WI38 (cell line): Measurements from ENCODE around the gene OSTM1.

Experiments
- H3K4me3 ChIP-seq: 2 replicates; pipeline ENCODE4 v1.5.1; 2011; ENCODE audit warnings: low read depth, mild to moderate bottlenecking, control low read depth, low read length
- TF ChIP-seq, protein P1 (sequence below): IDR thresholded peaks from 2 replicates; pipeline ENCODE4 v1.5.1; 2012; ENCODE audit warnings: low read depth, mild to moderate bottlenecking, control low read depth, low read length

Gene OSTM1

DNA sequence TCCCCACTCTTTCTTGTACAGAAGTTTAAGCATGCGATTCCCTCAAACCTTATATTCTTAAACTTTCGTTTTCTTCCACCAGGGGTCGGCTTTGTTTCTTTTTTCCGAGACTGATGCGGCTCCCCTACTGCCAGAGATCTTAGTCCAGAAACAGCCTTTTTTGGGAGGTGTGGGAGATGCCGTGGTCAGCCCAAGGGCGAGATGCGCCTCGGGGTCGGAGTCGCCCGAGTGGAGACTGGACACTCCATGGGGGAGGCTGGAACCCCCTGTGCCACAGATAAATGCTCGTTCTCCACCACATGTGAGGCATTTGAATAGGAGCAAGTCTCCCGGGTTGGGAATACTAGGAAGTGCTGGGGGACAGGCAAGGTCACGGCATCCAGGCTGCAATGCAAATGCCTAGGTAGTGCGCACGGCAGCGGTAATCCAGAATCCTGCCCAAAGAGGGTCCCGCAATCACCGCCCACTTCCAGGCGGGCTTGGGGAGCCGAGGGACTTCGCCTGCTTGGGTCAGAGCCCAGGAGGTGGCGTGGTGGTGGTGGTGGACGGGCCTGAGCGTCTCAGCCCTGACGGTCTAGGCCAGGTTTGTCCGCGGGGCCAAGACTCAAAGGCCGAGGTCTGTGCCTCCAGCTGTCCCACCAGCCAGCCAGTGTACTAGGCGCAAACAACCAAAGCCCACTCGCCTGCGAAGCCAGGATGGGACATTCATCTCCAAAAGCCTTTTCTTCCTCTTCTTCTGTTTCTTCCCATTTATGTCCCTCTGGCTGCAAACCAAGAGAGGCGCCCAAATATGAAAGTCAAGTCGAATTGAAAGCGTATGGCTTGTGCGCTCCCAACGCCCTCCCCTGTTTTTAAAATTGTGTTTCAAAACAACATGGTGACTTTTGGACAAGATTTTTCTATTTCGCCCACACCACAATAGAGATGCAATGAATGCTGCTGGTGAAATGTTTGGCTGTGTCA lies 39.3 kb upstream of the OSTM1 start:
- TF ChIP-seq, protein P1, sequence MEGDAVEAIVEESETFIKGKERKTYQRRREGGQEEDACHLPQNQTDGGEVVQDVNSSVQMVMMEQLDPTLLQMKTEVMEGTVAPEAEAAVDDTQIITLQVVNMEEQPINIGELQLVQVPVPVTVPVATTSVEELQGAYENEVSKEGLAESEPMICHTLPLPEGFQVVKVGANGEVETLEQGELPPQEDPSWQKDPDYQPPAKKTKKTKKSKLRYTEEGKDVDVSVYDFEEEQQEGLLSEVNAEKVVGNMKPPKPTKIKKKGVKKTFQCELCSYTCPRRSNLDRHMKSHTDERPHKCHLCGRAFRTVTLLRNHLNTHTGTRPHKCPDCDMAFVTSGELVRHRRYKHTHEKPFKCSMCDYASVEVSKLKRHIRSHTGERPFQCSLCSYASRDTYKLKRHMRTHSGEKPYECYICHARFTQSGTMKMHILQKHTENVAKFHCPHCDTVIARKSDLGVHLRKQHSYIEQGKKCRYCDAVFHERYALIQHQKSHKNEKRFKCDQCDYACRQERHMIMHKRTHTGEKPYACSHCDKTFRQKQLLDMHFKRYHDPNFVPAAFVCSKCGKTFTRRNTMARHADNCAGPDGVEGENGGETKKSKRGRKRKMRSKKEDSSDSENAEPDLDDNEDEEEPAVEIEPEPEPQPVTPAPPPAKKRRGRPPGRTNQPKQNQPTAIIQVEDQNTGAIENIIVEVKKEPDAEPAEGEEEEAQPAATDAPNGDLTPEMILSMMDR = peak; percentile 43
- peak overlapping the region; percentile 33 for H3K4me3 ChIP-seq

DNA sequence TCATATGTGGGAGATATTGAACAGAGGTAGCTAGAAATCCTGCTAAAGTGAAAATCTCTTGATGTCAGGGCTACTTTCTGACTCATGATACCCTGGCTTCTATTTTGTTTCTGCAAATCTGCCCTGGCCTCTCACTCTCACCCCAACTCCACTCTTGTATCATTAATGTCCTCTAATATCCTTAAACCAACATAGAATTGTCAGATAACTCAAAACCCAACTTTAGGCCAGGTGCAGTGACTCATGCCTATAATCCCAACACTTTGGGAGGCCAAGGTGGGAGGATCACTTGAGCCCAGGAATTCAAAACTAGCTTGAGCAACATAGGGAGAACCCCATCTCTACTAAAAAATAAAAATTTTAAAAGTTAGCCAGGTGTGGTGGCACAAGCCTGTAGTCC lies 33.8 kb upstream of the OSTM1 start:
- TF ChIP-seq, protein P1 = no peak
- no peak overlapping the region for H3K4me3 ChIP-seq

DNA sequence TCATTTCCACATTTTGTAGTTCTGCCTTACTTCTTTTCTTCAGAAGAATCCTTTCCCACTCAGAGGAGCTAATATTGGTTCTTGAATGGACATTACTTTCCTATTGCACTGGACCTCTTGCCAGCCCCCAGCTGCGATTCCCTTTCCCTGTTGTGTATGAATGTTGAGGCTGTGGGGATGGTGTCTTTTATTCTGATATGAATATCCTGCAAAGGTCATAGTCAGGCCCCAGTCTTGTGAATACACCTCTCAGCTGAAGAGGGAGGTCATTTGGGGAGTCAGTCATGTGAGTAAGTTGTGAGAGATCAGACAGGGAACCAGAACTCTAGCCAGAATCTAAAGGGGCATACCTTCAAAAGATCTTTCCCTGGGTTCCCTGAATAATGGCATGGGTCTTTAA lies 32.6 kb upstream of the OSTM1 start:
- TF ChIP-seq, protein P1 = no peak
- no peak overlapping the region for H3K4me3 ChIP-seq

DNA sequence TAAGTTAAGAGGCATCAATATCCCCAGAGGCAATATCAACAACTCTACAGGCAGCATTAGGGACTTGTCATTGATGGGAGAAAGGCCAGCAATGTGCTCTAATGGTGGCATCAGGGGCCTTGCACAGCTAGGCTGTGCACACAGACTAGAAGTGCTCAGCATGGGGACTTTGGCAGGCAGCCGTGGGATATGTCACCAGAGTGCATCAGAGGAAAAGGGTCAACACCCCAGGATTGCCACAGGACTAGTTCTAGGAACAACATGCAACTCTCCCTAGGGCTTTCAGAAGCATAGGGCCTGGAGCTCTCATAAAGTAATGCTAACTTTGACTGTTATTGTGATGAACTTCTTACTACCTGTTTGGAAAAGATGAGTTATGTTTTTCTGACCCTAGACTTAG lies 32.2 kb upstream of the OSTM1 start:
- no peak overlapping the region for H3K4me3 ChIP-seq
- TF ChIP-seq, protein P1 = no peak

DNA sequence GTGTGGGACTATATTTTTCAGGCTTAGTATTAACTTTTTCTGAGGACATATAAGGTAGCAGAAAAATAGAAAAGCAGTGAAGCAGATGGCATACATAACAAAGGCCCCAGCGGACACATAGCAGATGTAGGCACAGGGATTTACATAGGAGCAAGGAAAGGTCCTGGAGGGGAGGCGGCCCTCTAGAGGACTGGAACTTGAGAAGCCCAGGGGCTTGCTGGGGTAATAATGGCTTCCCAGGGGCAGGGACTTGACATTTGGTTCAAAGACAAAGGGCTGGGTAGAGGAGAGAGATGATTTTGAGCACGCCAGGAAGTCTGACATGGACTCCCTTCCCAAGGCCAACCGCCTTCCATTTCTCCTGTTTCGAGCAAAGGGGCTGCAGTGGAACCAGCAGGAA lies 31.7 kb upstream of the OSTM1 start:
- no peak overlapping the region for H3K4me3 ChIP-seq
- TF ChIP-seq, protein P1 = no peak

DNA sequence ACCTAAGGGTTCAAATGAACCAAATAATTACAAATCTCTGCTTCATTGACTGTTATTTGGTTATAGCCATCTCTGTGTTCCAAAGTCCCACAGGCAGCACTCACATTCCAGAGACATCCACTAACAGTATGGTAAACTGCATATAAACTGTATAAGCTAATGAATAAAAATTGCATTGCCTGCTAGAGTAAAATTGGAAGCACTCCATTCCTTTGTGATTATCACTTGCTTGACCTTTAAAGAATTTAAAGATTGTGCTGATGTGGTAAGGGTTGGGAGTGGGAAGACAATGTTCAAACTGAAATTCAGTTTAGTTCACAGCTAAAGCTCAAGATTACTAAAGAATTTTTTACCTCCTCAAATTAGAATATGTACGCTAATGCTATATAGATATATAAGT lies 31.0 kb upstream of the OSTM1 start:
- TF ChIP-seq, protein P1 = no peak
- H3K4me3 ChIP-seq = no peak overlapping the region

DNA sequence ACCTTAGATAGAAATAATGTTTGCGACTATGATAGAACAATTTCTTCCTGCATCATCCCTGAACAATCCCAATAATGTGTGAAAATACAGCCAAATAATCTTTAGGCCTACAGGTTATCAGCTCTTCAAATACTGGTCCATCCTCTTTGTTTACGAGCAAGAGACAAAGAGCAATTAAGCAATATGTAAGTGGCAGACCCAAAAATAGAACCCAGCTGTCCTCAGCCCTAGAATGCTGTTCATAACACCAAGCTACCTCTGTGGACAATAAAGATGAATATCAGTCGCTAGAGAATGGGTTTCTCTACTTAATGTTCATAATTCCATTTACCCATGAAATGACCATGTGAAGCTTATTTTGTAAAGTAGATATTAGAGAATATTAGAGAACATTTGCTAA lies 28.4 kb upstream of the OSTM1 start:
- no peak overlapping the region for H3K4me3 ChIP-seq
- TF ChIP-seq, protein P1 = no peak
